Body of pancreas (tissue), 4 donors: ENCODE results near the gene SETD1B. TPM values are rescaled to one million over a fixed set of nuclear protein-coding genes. Genes with fewer than 3 reads are reported as not detected.
"Not testable (repeated sequence)": the region's sequence is repeated elsewhere in the genome, so short reads cannot be mapped to it uniquely, and the experiment has no call there.

Experiments
- ATAC-seq: fragments of 150-250 bp; one replicate; pipeline ENCODE4 v1.9.1; 2016
- DNase-seq, 4 donors: peaks; one replicate each; pipeline ENCODE4 v3.0.0-alpha.2; 2019
- H3K27ac ChIP-seq, 4 donors: fragments of 200-600 bp; sonication (generic); 1 replicate in 3 of 4; 2 replicates in 1 of 4; pipeline versions ENCODE4 v1.5.1 to v1.6.1; 2016 to 2019; ENCODE audit warnings: mild to moderate bottlenecking in 1 of 4, mixed read lengths in 1 of 4, moderate library complexity in 1 of 4
- H3K27me3 ChIP-seq, 2 donors: fragments of 200-600 bp; sonication (generic); one replicate each; pipeline ENCODE4 v1.6.0; 2016; ENCODE audit warnings: mild to moderate bottlenecking in 1 of 2
- H3K36me3 ChIP-seq, 2 donors: fragments of 200-600 bp; sonication (generic); replicated peaks in 1 of 2; 2 replicates each; pipeline ENCODE4 v1.5.1; 2016; ENCODE audit warnings: low read depth in 2 of 2; ENCODE audit not compliant: insufficient read depth in 1 of 2
- H3K4me1 ChIP-seq: fragments of 200-600 bp; sonication (generic); one replicate; pipeline ENCODE4 v1.6.0; 2016
- H3K4me3 ChIP-seq, 2 donors: fragments of 200-600 bp; sonication (generic); 1 replicate in 1 of 2; 2 replicates in 1 of 2; pipeline ENCODE4 v1.5.1; 2016 to 2019
- H3K9me3 ChIP-seq, 3 donors: fragments of 200-600 bp; sonication (generic); 1 replicate in 2 of 3; 2 replicates in 1 of 3; pipeline ENCODE4 v1.5.1; 2016
- POLR2A ChIP-seq, 3 donors: fragments of 450-650 bp; IDR thresholded peaks; one replicate each; pipeline ENCODE4 v1.6.1; 2016; ENCODE audit warnings: antibody characterized with exemption in 3 of 3, mild to moderate bottlenecking in 2 of 3
- WGBS, 2 donors: methylation state at CpG; one replicate each; pipeline ENCODE4 v1.1.5; 2017; 5-methylcytosine and 5-hydroxymethylcytosine counted together
- intact Hi-C: fragments of 100-400 bp; cut with DNase I; formaldehyde crosslinking; loops from one replicate; pipeline ENCODE4 v1.15.1; 2023
- small RNA-seq: library from RNA; depleted of rRNA; stranded (forward); fragments of <200 nt; gene quantifications from one replicate; pipeline ENCODE3, GENCODE V24; 2016
- total RNA-seq, 2 donors: library from RNA; depleted of rRNA; stranded (reverse); fragments of >200 nt; gene quantifications; one replicate each; pipeline ENCODE4 v1.1.0, GENCODE V29; 2016
- TF ChIP-seq, protein P1 (sequence below), 7 experiments: fragments of 450-650 bp in 4 of 7; fragments of 200-600 bp in 3 of 7; sonication (generic) in 3 of 7; IDR thresholded peaks; one replicate each; pipeline ENCODE4 v1.5.1; 2016 to 2019; ENCODE audit warnings: antibody characterized with exemption in 7 of 7

Gene SETD1B
- total RNA-seq, 2 donors from 2014 or later, result 9.1 to 15.8 TPM

- Histone ChIP-seq H3K4me1 (no peaks in the 10 kb centered on the region), H3K9me3 (no peaks in the 10 kb centered on the region), H3K27me3 (no peaks in the 10 kb centered on the region), H3K27ac (no peak overlapping the region), H3K36me3 (no peaks in the 10 kb centered on the region), H3K4me3 (no peak overlapping the region)
- TF ChIP-seq, protein P1, sequence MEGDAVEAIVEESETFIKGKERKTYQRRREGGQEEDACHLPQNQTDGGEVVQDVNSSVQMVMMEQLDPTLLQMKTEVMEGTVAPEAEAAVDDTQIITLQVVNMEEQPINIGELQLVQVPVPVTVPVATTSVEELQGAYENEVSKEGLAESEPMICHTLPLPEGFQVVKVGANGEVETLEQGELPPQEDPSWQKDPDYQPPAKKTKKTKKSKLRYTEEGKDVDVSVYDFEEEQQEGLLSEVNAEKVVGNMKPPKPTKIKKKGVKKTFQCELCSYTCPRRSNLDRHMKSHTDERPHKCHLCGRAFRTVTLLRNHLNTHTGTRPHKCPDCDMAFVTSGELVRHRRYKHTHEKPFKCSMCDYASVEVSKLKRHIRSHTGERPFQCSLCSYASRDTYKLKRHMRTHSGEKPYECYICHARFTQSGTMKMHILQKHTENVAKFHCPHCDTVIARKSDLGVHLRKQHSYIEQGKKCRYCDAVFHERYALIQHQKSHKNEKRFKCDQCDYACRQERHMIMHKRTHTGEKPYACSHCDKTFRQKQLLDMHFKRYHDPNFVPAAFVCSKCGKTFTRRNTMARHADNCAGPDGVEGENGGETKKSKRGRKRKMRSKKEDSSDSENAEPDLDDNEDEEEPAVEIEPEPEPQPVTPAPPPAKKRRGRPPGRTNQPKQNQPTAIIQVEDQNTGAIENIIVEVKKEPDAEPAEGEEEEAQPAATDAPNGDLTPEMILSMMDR (IDR thresholded peaks at IDR 0.05), result no peak
- no peak for TF ChIP-seq POLR2A (IDR thresholded peaks at IDR 0.05)
- intact Hi-C loops, result no loop called here
- DNase-seq, result peak in 1 of 4 donors; percentile 28
- WGBS, 2 donors, result 90 to 97% methylated on average over 5 to 6 of the region's 6 CpGs
- ATAC-seq, result no peak
Observed at GRCh38 chr12:121873216-121873569, 69.4 kb downstream of the SETD1B start.

DNA sequence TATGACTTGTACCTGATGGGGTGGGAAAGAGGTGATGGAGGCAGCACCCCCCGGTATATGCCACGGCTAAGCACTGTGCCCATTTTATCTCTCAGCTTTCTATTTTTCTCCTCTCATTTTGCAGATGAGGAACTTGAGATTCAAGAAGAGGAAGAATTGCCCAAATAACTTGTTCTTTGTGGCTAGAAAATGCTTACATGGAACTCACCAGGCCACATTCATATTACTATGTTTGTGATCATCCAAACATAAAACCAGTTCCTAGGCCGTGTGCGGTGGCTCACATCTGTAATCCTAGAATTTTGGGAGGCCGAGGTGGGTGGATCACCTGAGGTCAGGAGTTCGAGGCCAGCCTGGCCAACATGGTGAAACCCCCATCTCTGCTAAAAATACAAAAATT, 70.3 kb downstream of the SETD1B start:
- 78 to 94% methylated on average over 6 of the region's 6 CpGs for WGBS, 2 donors

DNA sequence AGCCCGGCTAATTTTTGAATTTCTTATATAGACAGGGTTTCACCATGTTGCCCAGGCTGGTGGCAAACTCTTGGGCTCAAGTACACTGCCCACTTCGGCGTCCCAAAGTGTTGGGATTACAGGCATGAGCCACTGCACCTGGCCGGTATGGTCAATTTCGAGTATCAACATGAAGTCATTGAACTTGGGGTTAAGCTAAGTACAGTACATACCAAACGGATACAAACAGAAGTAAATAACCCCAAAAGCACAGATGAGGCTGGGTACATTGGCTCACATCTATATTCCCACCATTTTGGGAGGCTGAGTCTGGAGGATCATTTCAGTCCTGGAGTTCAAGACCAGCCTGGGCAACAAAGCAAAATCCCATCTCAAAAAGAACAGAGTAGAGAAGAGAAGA, 71.8 kb downstream of the SETD1B start:
- intact Hi-C loops, result no loop called here
- Histone ChIP-seq H3K36me3 (no peaks in the 10 kb centered on the region), H3K9me3 (no peaks in the 10 kb centered on the region), H3K4me3 (no peak overlapping the region), H3K27ac (no peak overlapping the region), H3K4me1 (no peaks in the 10 kb centered on the region), H3K27me3 (no peaks in the 10 kb centered on the region)
- no peak for ATAC-seq
- WGBS, 2 donors, result 73 to 83% methylated on average over 5 to 6 of the region's 6 CpGs
- no peak for DNase-seq
- TF ChIP-seq POLR2A (IDR thresholded peaks at IDR 0.05), result no peak
- TF ChIP-seq, protein P1 (IDR thresholded peaks at IDR 0.05), result no peak

More for the DNA sequence above, 70.3 kb downstream of the SETD1B start:
- ATAC-seq (no peak), DNase-seq (no peak)
- Histone ChIP-seq H3K36me3 (no peaks in the 10 kb centered on the region), H3K9me3 (no peaks in the 10 kb centered on the region), H3K27ac (no peak overlapping the region), H3K27me3 (no peaks in the 10 kb centered on the region), H3K4me1 (no peaks in the 10 kb centered on the region), H3K4me3 (no peak overlapping the region)
- TF ChIP-seq POLR2A (IDR thresholded peaks at IDR 0.05), result no peak
- TF ChIP-seq, protein P1 (IDR thresholded peaks at IDR 0.05), result no peak
- intact Hi-C loops, result no loop called here

DNA sequence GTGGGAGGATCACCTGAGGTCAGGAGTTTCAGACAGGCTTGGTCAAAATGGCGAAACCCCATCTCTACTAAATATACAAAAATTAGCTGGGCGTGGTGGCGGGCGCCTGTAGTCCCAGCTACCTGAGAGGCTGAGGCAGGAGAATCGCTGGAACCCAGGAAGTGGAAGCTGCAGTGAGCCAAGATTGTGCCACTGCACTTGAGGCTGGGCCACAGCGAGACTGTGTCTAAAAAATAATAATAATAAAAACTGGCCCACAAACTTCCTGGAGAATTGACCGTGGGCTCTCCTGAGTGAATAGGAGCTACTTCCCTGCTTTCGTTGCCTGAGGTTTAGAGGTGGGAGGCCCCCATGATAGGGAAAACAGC, 72.3 kb downstream of the SETD1B start:
- H3K27ac ChIP-seq, H3K4me1 ChIP-seq, H3K9me3 ChIP-seq, H3K36me3 ChIP-seq, H3K27me3 ChIP-seq, intact Hi-C loops, DNase-seq, H3K4me3 ChIP-seq, ATAC-seq: not testable (repeated sequence)
- 83 to 97% methylated on average over 8 of the region's 8 CpGs for WGBS, 2 donors

Small RNAs within 50 kb of the gene (small RNA-seq; reads per million reads assigned to genes)
- gene AC069503.3, result not detected

Other genes starting within 250 kb of the SETD1B start
- 10 to 100 TPM; 17.8 to 26.5 TPM for gene KDM2B, start 223.0 kb upstream of the SETD1B start, total RNA-seq
- 1 to 10 TPM in 1 of 2 donors, under 1 TPM in 1; 0.66 to 3.9 TPM for gene ORAI1, start 177.5 kb upstream of the SETD1B start, total RNA-seq
- gene MORN3, start 134.4 kb upstream of the SETD1B start, total RNA-seq, result not detected
- gene TMEM120B, start 91.3 kb upstream of the SETD1B start, total RNA-seq, result 10 to 100 TPM; 13.2 to 14.2 TPM
- 10 to 100 TPM in 1 of 2 donors, 1 to 10 TPM in 1; 9.9 to 10.2 TPM for gene RHOF, start 10.3 kb upstream of the SETD1B start, total RNA-seq
- 1 to 10 TPM; 3.0 to 5.7 TPM for gene HPD, start 54.9 kb downstream of the SETD1B start, total RNA-seq
- 10 to 100 TPM; 23.1 to 42.3 TPM for gene PSMD9, start 84.8 kb downstream of the SETD1B start, total RNA-seq
- gene CFAP251, start 114.6 kb downstream of the SETD1B start, total RNA-seq, result 1 to 10 TPM; 3.6 to 7.0 TPM
- 10 to 100 TPM; 19.1 to 25.2 TPM for gene BCL7A, start 217.9 kb downstream of the SETD1B start, total RNA-seq